ENCODE data around the gene VAMP7.
"Not testable (repeated sequence)": the region's sequence is repeated elsewhere in the genome, so short reads cannot be mapped to it uniquely, and the experiment has no call there.

Gene VAMP7

GRCh38 chrX:155986995-155987394, 105.8 kb downstream of the VAMP7 start:
- DNase-seq (ENCODE audit: low read depth in 3 of 3, low spot score in 1 of 3): not testable (repeated sequence)

- DNase-seq (ENCODE audit: low read depth in 3 of 3, low spot score in 1 of 3): no peak
Measured at GRCh38 chrX:155988859-155989258, 107.7 kb downstream of the VAMP7 start.

Measured in stimulated activated CD4-positive, alpha-beta T cell treated with anti-CD3 and anti-CD28 coated beads, TNF-alpha, amount 100 ng/mL, for 1 hour (primary cell).